Neural cell (in vitro differentiated cells): ENCODE results near the gene SMIM23. TPM values are rescaled to one million over a fixed set of nuclear protein-coding genes. Genes with fewer than 3 reads are reported as not detected.

Experiments used
- H2AFZ ChIP-seq: fragments of 200-600, 300-800 bp; sonication (generic), shearing (Covaris generic); 2 replicates; pipeline ENCODE4 v1.6.0; 2014; ENCODE audit warnings: low read depth, mild to moderate bottlenecking, antibody characterized with exemption, low read length, moderate library complexity
- H3F3A ChIP-seq: fragments of 200-600 bp; shearing (Covaris generic); 2 replicates; pipeline ENCODE4 v1.6.1; 2016; ENCODE audit warnings: mild to moderate bottlenecking, moderate library complexity, mixed read lengths, antibody characterized with exemption, low read length; ENCODE audit not compliant: insufficient read depth, poor library complexity, severe bottlenecking
- H3K27ac ChIP-seq: fragments of 200-600, 300-800 bp; sonication (generic), shearing (Covaris generic); 2 replicates; pipeline ENCODE4 v1.5.1; 2014; ENCODE audit warnings: mild to moderate bottlenecking, low read length, moderate library complexity
- H3K27me3 ChIP-seq: fragments of 300-800, 200-600 bp; sonication (generic), shearing (Covaris generic); 2 replicates; pipeline ENCODE4 v1.6.0; 2014; ENCODE audit warnings: mild to moderate bottlenecking, low read depth, low read length, moderate library complexity; ENCODE audit not compliant: insufficient read depth
- H3K36me3 ChIP-seq: fragments of 300-800, 200-600 bp; sonication (generic), shearing (Covaris generic); 2 replicates; pipeline ENCODE4 v1.5.1; 2014; ENCODE audit warnings: mild to moderate bottlenecking, antibody characterized with exemption, low read length, moderate library complexity; ENCODE audit not compliant: insufficient read depth
- H3K4me2 ChIP-seq: fragments of 300-800, 200-600 bp; sonication (generic), shearing (Covaris generic); 2 replicates; pipeline ENCODE4 v1.6.0; 2014; ENCODE audit warnings: mild to moderate bottlenecking, low read length
- H3K4me3 ChIP-seq: fragments of 300-800, 200-600 bp; sonication (generic), shearing (Covaris generic); 2 replicates; pipeline ENCODE4 v1.5.1; 2014; ENCODE audit warnings: mild to moderate bottlenecking, low read length, moderate library complexity
- H3K79me2 ChIP-seq: fragments of 200-600 bp; shearing (Covaris generic); replicated peaks from 2 replicates; pipeline ENCODE4 v1.6.0; 2014; ENCODE audit warnings: mild to moderate bottlenecking, low read length, moderate library complexity; ENCODE audit not compliant: insufficient read depth
- H3K9ac ChIP-seq: fragments of 300-800, 200-600 bp; sonication (generic), shearing (Covaris generic); 2 replicates; pipeline ENCODE4 v1.6.1; 2016; ENCODE audit warnings: mild to moderate bottlenecking, low read length, mixed read lengths
- H3K9me2 ChIP-seq: fragments of 200-600 bp; shearing (Covaris generic); 2 replicates; pipeline ENCODE4 v1.6.1; 2016; ENCODE audit warnings: mild to moderate bottlenecking, low read length, mixed read lengths; ENCODE audit not compliant: insufficient read depth
- H3K9me3 ChIP-seq: fragments of 200-600, 300-800 bp; sonication (generic), shearing (Covaris generic); 2 replicates; pipeline ENCODE4 v1.6.1; 2016; ENCODE audit warnings: mild to moderate bottlenecking, mixed run types, low read length, moderate library complexity, mixed read lengths
- H4K20me1 ChIP-seq: fragments of 200-600 bp; shearing (Covaris generic); 2 replicates; pipeline ENCODE4 v1.6.1; 2016; ENCODE audit warnings: mild to moderate bottlenecking, mixed run types; ENCODE audit not compliant: insufficient read depth
- CTCF ChIP-seq: fragments of 450-650 bp; IDR thresholded peaks from 2 replicates; pipeline ENCODE4 v1.5.1; 2014; ENCODE audit warnings: antibody characterized with exemption, mild to moderate bottlenecking, moderate library complexity; ENCODE audit not compliant: poor library complexity, severe bottlenecking
- EP300 ChIP-seq: fragments of 450-650 bp; conservative IDR thresholded peaks from 2 replicates; pipeline ENCODE4 v1.6.1; 2014; ENCODE audit warnings: antibody characterized with exemption, mild to moderate bottlenecking, moderate library complexity; ENCODE audit not compliant: poor library complexity, severe bottlenecking
- EZH2 ChIP-seq: fragments of 200-600, 300-800 bp; shearing (Covaris generic), sonication (generic); IDR thresholded peaks from 2 replicates; pipeline ENCODE4 v1.6.1; 2014; ENCODE audit warnings: antibody characterized with exemption, low read length, borderline replicate concordance, mild to moderate bottlenecking; ENCODE audit not compliant: insufficient read depth, poor library complexity, severe bottlenecking
- MXI1 ChIP-seq: fragments of 450-650 bp; conservative IDR thresholded peaks from 2 replicates; pipeline ENCODE4 v1.6.1; 2014; ENCODE audit warnings: antibody characterized with exemption, mild to moderate bottlenecking; ENCODE audit not compliant: poor library complexity, severe bottlenecking
- POLR2AphosphoS5 ChIP-seq: IDR thresholded peaks from 2 replicates; pipeline ENCODE4 v1.6.1; 2012
- RAD21 ChIP-seq: fragments of 450-650 bp; conservative IDR thresholded peaks from 2 replicates; pipeline ENCODE4 v1.6.1; 2014; ENCODE audit warnings: antibody characterized with exemption, mild to moderate bottlenecking, moderate library complexity
- REST ChIP-seq: IDR thresholded peaks from 2 replicates; pipeline ENCODE4 v1.6.1; 2012; ENCODE audit warnings: borderline replicate concordance
- TAF1 ChIP-seq: IDR thresholded peaks from 2 replicates; pipeline ENCODE4 v1.6.1; 2012; ENCODE audit warnings: low read depth
- polyA plus RNA-seq: library from polyadenylated mRNA; depleted of rRNA; stranded (reverse); fragments of >200 nt; gene quantifications from 2 replicates; pipeline ENCODE4 v1.2.3, GENCODE V29; 2014

The SMIM23 gene
- polyA plus RNA-seq, 1 donor from 2014 or later = not detected

- Histone ChIP-seq H3K79me2 (no peaks in the 10 kb centered on the region), H3K27me3 (no peaks in the 10 kb centered on the region)
Measured at GRCh38 chr5:171821286-171821685, 35.7 kb downstream of the SMIM23 start.

GRCh38 chr5:171823269-171823668 lies 37.7 kb downstream of the SMIM23 start:
- H4K20me1 ChIP-seq = no peaks in the 10 kb centered on the region
- no peak overlapping the region for H3K4me3 ChIP-seq
- H3K36me3 ChIP-seq = no peaks in the 10 kb centered on the region
- no peak overlapping the region for H3K4me2 ChIP-seq
- no peaks in the 10 kb centered on the region for H3K9me3 ChIP-seq
- H3K27ac ChIP-seq = no peak overlapping the region
- H2AFZ ChIP-seq = no peak overlapping the region
- H3K79me2 ChIP-seq = no peaks in the 10 kb centered on the region
- TF ChIP-seq TAF1 (no peak), CTCF (no peak)
- no peak overlapping the region for H3K9ac ChIP-seq
- H3F3A ChIP-seq = no peaks in the 10 kb centered on the region
- no peaks in the 10 kb centered on the region for H3K27me3 ChIP-seq
- no peaks in the 10 kb centered on the region for H3K9me2 ChIP-seq

More at GRCh38 chr5:171821286-171821685, 35.7 kb downstream of the SMIM23 start:
- no peak overlapping the region for H3K9ac ChIP-seq
- H3F3A ChIP-seq = no peaks in the 10 kb centered on the region
- no peak overlapping the region for H3K4me2 ChIP-seq
- H3K36me3 ChIP-seq = no peaks in the 10 kb centered on the region
- H3K4me3 ChIP-seq = no peak overlapping the region
- H4K20me1 ChIP-seq = no peaks in the 10 kb centered on the region
- no peak overlapping the region for H3K27ac ChIP-seq
- H2AFZ ChIP-seq = no peak overlapping the region
- TF ChIP-seq REST = no peak
- TF ChIP-seq MXI1 = no peak
- no peak for TF ChIP-seq CTCF
- TF ChIP-seq TAF1 = no peak
- TF ChIP-seq POLR2AphosphoS5 = no peak
- no peak for TF ChIP-seq EP300
- TF ChIP-seq EZH2 = no peak
- no peak for TF ChIP-seq RAD21
- H3K9me2 ChIP-seq = no peaks in the 10 kb centered on the region
- no peaks in the 10 kb centered on the region for H3K9me3 ChIP-seq
